ENCODE measurements around the gene LMBR1L. TPM values are rescaled to one million over a fixed set of nuclear protein-coding genes. Genes with fewer than 3 reads are reported as not detected.

LMBR1L gene
- total and polyA plus RNA-seq, 10 of the 15 experiments (the other 5 are each of a cell fraction or from before 2014, with no cell fraction given), result 2.1 to 42.6 (median 20.0) TPM

DNA sequence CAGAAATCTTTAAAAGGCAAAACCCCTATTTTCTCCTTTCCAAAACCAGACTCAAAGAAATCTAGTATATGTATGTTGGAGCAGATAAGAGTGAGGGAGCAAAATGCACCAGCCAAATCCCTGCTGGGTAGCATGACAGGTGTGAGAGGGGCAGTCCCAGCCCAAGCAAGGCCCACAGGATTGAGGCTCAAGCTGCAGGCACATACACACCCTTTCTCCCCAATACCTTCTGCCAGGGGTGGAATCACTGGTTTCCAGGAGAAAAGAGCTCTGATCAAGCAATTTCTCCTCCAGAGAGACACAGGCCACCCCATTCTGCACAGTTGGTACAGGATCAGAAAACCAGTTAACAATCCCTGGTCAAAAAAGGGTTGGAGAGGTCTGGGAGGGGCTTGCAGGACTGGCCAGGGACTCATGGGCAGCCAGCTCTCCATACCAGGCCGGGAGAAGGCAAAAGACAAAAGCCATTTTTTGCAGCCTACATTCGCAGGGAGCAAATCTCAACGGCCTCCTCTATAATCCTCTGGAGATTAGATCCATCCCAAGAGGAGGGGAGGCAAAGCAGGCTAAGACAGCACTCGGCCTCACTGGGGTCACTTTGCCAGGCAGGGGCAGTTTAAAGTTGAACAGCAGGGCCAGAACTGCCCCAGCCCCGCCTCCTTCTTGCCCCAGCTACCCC is 52.1 kb downstream of the LMBR1L start:
- ChIA-PET SMC1A (ENCODE audit: uncharacterized antibody, unreplicated experiment) (interaction anchor here (0.6 to 1.5 kb wide), 9 partner anchors 9 to 954 kb away, joined by 3 to 7 read pairs (median 3); partner anchors contain the start of genes DDX23, DHH and RHEBL1), POLR2A (interaction anchor here (0.8 to 5.4 kb wide), 7 partner anchors 8 to 73 kb away, joined by 3 to 32 read pairs (median 5); partner anchors contain the start of genes RHEBL1 and TUBA1B), CTCF (interaction anchor here (0.6 to 5.0 kb wide), 13 partner anchors 12 to 207 kb away, joined by 3 to 26 read pairs (median 3); partner anchors contain the start of gene LMBR1L), RAD21 (ENCODE audit: unreplicated experiment) (interaction anchor here (0.7 to 1.5 kb wide), 7 partner anchors 9 to 614 kb away, joined by 3 to 5 read pairs (median 3); partner anchors contain the start of gene RHEBL1)
- H3K36me3 ChIP-seq (ENCODE audit: control insufficient read depth in 2 of 2, insufficient read depth in 2 of 2, low read length in 1 of 2), result peaks cover 10 to 14% of the 10 kb centered on the region in 2 experiments
- peak overlapping the region; percentile 88 for H3K4me2 ChIP-seq (ENCODE audit: control insufficient read depth, insufficient read depth)
- in situ Hi-C loops (cut with MboI), result no loop called here
- no peaks in the 10 kb centered on the region for H3K27me3 ChIP-seq (replicated peaks in 1 of 2; ENCODE audit: control insufficient read depth in 2 of 2, insufficient read depth in 2 of 2, low read length in 1 of 2)
- ATAC-seq (no peak), DNase-seq (ENCODE audit: low read depth, low spot score) (no peak), FAIRE-seq (no peak)
- peak overlapping the region; percentile 32 for H3K27ac ChIP-seq (ENCODE audit: control insufficient read depth, insufficient read depth)
- peaks cover 6% of the 10 kb centered on the region for H3K4me1 ChIP-seq (ENCODE audit: control insufficient read depth, insufficient read depth, low read length)
- intact Hi-C loops (cut with micrococcal nuclease; ENCODE audit: unreplicated experiment), result loop anchor here (1.0 kb wide), 1 partner anchor 72 kb away; no protein-coding TSS in a partner anchor
- peak overlapping the region; percentile 99 for H3K4me3 ChIP-seq
- no peak for TF ChIP-seq POLR2AphosphoS2 (IDR thresholded peaks at IDR 0.05; ENCODE audit: low read depth, low read length)
- H2AFZ ChIP-seq (ENCODE audit: control insufficient read depth, low read depth, low read length), result no peak overlapping the region
- no TSS peak for BruUV-seq (replicated peaks)
- WGBS (ENCODE audit: insufficient coverage, insufficient replicate concordance, low lambda C conversion rate, missing lambda C conversion rate), result 2% methylated on average over 5 of the region's 5 CpGs
- H3K9ac ChIP-seq (ENCODE audit: control insufficient read depth, insufficient read depth, low read length), result peak overlapping the region; percentile 98
- no peaks in the 10 kb centered on the region for H3K9me3 ChIP-seq (replicated peaks; ENCODE audit: control insufficient read depth, insufficient read depth, low read length)
- H4K20me1 ChIP-seq (ENCODE audit: control insufficient read depth, insufficient read depth), result peaks cover 21% of the 10 kb centered on the region
- peaks cover 73% of the 10 kb centered on the region for H3K79me2 ChIP-seq (ENCODE audit: control insufficient read depth, insufficient read depth, low read length)

DNA sequence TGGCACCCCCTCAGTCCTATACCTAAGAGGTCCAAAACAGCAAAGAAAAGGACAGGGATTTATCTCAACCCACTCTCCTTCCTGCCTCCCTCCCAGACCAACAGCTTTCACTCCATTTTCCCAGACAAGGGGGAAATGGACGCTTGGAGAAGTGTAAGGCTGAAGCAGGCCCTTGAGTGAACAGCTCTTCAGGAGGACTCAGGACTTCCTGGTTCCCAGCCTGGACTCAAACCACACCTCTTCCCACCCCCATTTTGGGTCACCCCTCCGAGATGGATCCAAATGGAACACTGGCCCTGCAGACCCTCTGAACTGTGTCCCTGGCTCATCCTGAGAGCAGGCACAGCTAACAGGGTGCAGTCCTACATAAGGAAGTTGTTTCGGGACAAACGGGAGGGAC is 52.8 kb downstream of the LMBR1L start:
- 0% methylated on average over 4 of the region's 4 CpGs for WGBS (ENCODE audit: insufficient coverage, insufficient replicate concordance, low lambda C conversion rate, missing lambda C conversion rate)
- peaks cover 73% of the 10 kb centered on the region for H3K79me2 ChIP-seq (ENCODE audit: control insufficient read depth, insufficient read depth, low read length)
- 0 out of 2 replicates have a peak, but pooled peaks have one; percentile 40 for TF ChIP-seq EED (IDR thresholded peaks at IDR 0.05; ENCODE audit: low read depth)
- peak; percentile 40; the same call in 1 of the 2 replicates for TF ChIP-seq YY1 (IDR thresholded peaks at IDR 0.05; ENCODE audit: low read depth, low read length)
- TF ChIP-seq, protein P1, sequence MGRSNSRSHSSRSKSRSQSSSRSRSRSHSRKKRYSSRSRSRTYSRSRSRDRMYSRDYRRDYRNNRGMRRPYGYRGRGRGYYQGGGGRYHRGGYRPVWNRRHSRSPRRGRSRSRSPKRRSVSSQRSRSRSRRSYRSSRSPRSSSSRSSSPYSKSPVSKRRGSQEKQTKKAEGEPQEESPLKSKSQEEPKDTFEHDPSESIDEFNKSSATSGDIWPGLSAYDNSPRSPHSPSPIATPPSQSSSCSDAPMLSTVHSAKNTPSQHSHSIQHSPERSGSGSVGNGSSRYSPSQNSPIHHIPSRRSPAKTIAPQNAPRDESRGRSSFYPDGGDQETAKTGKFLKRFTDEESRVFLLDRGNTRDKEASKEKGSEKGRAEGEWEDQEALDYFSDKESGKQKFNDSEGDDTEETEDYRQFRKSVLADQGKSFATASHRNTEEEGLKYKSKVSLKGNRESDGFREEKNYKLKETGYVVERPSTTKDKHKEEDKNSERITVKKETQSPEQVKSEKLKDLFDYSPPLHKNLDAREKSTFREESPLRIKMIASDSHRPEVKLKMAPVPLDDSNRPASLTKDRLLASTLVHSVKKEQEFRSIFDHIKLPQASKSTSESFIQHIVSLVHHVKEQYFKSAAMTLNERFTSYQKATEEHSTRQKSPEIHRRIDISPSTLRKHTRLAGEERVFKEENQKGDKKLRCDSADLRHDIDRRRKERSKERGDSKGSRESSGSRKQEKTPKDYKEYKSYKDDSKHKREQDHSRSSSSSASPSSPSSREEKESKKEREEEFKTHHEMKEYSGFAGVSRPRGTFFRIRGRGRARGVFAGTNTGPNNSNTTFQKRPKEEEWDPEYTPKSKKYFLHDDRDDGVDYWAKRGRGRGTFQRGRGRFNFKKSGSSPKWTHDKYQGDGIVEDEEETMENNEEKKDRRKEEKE (IDR thresholded peaks at IDR 0.05), result no peak
- TF ChIP-seq IKZF1 (conservative IDR thresholded peaks at IDR 0.05), result peak; percentile 39
- no peak for TF ChIP-seq IRF4 (IDR thresholded peaks at IDR 0.05; ENCODE audit: low read depth, low read length)
- DNase-seq (ENCODE audit: low read depth, low spot score) (no peak), ATAC-seq (no peak), FAIRE-seq (no peak)
- H2AFZ ChIP-seq (ENCODE audit: control insufficient read depth, low read depth, low read length), result no peak overlapping the region
- no peaks in the 10 kb centered on the region for H3K9me3 ChIP-seq (replicated peaks; ENCODE audit: control insufficient read depth, insufficient read depth, low read length)
- H3K36me3 ChIP-seq (ENCODE audit: control insufficient read depth in 2 of 2, insufficient read depth in 2 of 2, low read length in 1 of 2), result peaks cover 15 to 19% of the 10 kb centered on the region in 2 experiments
- peaks cover 27% of the 10 kb centered on the region for H4K20me1 ChIP-seq (ENCODE audit: control insufficient read depth, insufficient read depth)
- SMC1A ChIA-PET (ENCODE audit: uncharacterized antibody, unreplicated experiment), result interaction anchor here (0.6 to 1.5 kb wide), 8 partner anchors 9 to 953 kb away, joined by 3 to 7 read pairs (median 3); partner anchors contain the start of genes DDX23, DHH and RHEBL1
- RAD21 ChIA-PET (ENCODE audit: unreplicated experiment), result interaction anchor here (0.7 to 1.5 kb wide), 6 partner anchors 10 to 615 kb away, joined by 3 to 5 read pairs (median 4); partner anchors contain the start of gene RHEBL1
- no peaks in the 10 kb centered on the region for H3K27me3 ChIP-seq (replicated peaks in 1 of 2; ENCODE audit: control insufficient read depth in 2 of 2, insufficient read depth in 2 of 2, low read length in 1 of 2)
- POLR2A ChIA-PET, result interaction anchor here (0.6 to 5.4 kb wide), 7 partner anchors 9 to 77 kb away, joined by 3 to 32 read pairs (median 5); partner anchors contain the start of genes RHEBL1 and TUBA1B
- H3K4me3 ChIP-seq, result peak overlapping the region; percentile 99
- in situ Hi-C loops (cut with MboI) (no loop called here), intact Hi-C loops (cut with micrococcal nuclease; ENCODE audit: unreplicated experiment) (loop anchor here (1.0 kb wide), 1 partner anchor 72 kb away; no protein-coding TSS in a partner anchor)
- CTCF ChIA-PET, result interaction anchor here (0.6 to 5.0 kb wide), 13 partner anchors 11 to 208 kb away, joined by 3 to 26 read pairs (median 3); partner anchors contain the start of gene LMBR1L
- H3K4me1 ChIP-seq (ENCODE audit: control insufficient read depth, insufficient read depth, low read length), result peaks cover 6% of the 10 kb centered on the region
- no TSS peak for BruUV-seq (replicated peaks)
- peak overlapping the region; percentile 88 for H3K4me2 ChIP-seq (ENCODE audit: control insufficient read depth, insufficient read depth)
- peak overlapping the region; percentile 32 for H3K27ac ChIP-seq (ENCODE audit: control insufficient read depth, insufficient read depth)
- H3K9ac ChIP-seq (ENCODE audit: control insufficient read depth, insufficient read depth, low read length), result peak overlapping the region; percentile 98

All from GM12878 (cell line).